Islet of Langerhans (tissue), 1 donor: ENCODE data around the gene CCDC24.

ENCODE experiments used
- FAIRE-seq: peaks from one replicate; lab custom pipeline; 2011; peaks lifted over from hg19 to GRCh38; lab: Jason Lieb, UNC

Gene CCDC24

GRCh38 chr1:43991476-43992231 lies at the start of gene CCDC24:
Gene CCDC24 (plus strand): TSS chr1:43991599. CDS start chr1:43991879, 280 bp downstream.
- FAIRE-seq: peak; percentile 17

DNA sequence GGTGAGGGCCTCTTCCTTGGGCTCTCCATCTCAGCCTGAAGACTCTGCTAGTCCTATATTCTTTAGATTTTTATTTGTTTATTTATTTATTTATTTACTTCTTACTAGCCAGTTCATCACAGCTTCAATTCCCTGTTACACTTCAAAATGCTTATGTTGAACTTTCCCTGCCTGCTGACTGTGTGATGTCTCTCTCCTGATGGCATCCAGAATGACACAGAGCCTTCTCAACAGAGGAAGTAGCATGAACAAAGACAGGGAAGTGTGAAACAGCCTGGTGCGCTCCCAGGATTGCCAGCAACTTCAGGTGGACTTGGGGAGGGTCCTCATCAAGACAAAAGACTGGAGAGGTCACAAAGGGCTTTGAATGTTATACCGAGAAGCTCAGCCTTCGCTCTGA lies 49.0 kb upstream of the CCDC24 start:
- no peak for FAIRE-seq

GRCh38 chr1:43944860-43945259 lies 46.5 kb upstream of the CCDC24 start:
- no peak for FAIRE-seq

DNA sequence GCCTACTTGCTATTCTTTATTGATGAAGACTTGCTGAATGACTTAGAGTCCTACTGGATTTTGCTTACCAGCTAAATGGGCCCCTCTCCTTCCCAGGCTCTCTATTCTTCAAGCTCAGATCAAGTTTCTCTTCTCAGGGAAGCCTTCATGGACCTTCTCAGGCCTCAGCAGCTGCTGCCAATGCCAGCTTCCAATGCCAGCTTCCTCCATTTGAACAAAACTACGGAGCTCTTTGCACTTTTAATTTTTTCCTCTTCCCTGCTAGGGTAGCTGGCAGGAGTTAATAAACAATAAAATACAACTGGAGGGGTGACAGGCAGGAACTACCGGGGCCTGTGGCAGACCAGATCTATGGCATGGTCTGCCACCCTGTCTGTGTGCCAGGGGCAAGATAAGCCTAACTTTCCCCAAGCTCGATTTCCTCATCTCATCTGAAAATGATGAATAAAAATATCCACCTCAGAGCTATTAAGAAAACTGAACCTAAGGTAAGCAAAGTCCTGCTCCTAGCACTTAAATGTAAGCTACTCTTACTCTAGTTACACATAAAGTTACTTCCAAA lies 45.6 kb upstream of the CCDC24 start:
- no peak for FAIRE-seq

DNA sequence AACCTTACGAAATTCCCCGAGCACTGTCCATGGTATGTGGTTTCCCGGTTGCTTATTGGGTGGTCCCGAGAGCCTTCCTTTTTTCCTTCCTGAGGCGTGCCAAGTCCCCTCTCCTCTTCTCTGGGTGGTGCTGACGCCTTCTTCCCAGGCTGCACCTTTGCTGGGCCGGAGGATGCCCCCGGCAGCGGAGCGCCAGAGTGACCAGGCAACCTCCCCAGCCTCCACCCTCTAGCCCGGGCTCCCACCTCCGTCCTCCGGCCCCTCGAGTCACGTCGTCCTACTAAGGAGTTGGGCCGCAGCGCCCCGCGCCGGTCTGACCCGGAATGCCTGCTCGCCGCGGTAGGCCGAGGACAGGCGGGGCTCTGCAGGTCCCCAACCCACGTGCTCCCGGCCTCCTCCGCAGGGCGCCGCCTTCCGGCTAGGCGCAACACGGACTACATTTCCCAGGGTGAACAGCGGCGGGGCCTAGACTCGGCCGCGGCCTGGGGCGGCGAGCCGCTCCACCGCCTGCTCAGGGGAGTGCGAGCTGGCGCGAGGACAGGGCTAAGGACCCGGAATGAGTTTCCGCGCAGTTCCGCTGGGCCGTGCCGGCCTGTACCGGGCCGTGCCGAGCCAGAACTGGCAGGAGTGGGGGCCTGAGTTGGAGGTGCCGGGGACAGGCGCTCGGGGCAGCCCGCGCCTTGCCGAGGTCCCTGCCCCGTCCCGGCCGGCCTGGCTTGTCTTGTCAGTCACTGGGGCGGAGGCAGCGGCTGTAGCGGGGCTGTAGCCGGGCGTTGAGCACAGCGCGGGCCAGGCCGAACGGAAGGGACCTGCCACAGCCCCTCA lies 45.0 kb upstream of the CCDC24 start, which contains the start of gene IPO13:
IPO13 (plus strand) TSS at position 715 of the 825 bp plus-strand sequence. CDS start 651 bp downstream, outside the sequence.
- FAIRE-seq: no peak

GRCh38 chr1:43947061-43947873 lies 44.1 kb upstream of the CCDC24 start:
- FAIRE-seq: no peak

DNA sequence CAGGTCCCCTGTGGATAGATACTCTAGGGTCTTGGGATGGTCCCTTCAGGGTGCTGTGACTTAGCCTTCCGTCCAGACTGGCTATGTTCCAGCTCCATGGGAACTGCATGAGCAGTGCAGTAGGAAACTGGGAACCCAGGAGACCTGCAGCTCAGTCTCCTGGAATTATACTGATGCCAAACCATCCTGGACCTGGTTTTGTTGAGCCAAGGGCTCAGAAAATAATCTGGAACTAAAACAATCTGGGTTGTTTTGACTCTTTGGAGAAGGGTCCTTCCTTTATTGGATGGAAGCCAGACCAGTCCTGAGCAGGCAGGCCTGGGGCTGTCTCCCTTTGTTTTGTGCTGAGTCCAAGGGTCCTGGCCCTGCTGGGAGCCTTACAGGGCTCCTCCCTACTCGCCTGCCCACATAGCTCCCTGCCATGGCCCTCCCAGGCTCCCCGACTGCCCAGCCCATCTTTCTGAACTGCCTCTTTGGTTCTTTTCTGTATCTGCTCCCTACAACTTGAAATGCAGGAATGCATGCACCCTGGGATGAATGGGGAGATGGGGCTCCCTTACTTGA lies 43.4 kb upstream of the CCDC24 start:
- no peak for FAIRE-seq

- no peak for FAIRE-seq
Observed at GRCh38 chr1:43949678-43950077, 41.7 kb upstream of the CCDC24 start.

DNA sequence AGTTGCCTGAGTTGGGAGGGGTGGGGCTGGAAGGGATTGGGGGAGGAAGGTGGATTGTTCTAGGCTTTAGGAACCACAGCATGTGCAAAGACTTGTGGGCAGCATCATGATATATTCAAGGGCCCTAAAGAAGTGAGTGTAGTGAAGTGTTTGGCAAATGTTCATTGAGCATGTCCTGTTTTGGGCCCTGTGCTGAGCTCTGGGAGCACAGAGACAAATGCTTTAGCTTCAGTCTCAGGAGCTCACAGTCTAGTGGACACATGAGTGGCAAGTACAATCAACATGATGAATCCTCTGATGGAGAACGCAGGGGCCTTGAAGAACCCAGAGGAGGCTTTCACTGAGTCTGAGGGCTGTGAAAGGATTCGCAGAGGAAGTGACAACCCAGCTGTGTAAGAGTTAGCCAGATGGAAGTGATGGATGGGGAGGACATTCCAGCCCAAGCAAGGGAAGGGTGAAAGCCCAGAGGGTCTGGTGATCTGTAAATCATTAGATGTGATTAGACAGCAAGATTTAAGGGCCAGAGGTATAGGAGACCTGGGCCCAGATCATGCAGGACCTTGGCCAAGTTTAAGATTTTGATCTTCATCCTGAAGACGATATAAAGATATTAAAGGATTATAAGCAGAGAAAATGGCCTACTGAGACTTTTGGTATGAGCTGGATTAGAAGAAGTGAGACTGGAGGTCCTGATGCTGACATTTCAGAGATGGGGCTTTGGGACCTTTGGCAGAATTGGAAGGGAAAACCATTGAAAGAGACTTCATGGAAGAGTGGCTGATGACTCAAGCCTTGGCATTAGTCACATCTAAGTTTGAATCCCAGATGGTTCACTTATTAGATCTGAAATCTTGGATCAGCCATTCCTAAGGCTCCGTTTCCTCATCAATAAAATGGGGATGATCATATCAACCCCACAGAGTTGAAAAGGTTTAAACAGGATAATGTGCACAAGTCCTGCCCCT lies 40.1 kb upstream of the CCDC24 start:
- no peak for FAIRE-seq

DNA sequence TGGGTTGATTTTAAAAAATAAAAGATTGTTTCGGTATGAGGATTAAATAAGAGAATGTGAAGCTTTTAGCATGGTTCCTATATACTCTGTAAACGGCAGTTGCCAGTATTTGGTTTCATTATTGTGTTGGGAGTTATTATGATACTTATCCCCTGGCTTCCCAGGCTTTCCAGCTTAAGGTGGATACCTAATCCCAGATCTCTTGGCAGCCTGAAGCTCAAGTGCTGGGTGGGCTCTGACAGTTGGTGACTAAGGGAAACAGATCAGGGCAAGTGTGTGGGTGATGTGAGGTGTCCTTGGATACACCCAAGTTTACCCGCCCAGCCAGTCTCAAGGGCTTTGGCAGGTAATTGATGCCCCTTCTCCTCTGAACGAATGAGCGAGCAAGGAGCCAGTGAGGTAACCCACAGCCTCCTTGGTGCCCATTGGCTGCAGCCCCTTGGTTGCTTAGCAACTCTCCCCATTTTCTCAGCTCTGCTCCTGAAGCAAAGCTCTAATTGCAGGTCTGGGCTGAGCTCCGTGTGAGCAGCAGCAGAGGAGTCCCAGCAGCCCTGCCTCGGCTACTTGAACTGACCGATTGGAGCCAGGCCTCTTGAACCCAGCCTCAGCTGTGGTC lies 38.6 kb upstream of the CCDC24 start:
- peak; percentile 93 for FAIRE-seq

GRCh38 chr1:43953361-43953760 lies 38.0 kb upstream of the CCDC24 start:
- no peak for FAIRE-seq

GRCh38 chr1:43954036-43954435 lies 37.4 kb upstream of the CCDC24 start:
- no peak for FAIRE-seq

DNA sequence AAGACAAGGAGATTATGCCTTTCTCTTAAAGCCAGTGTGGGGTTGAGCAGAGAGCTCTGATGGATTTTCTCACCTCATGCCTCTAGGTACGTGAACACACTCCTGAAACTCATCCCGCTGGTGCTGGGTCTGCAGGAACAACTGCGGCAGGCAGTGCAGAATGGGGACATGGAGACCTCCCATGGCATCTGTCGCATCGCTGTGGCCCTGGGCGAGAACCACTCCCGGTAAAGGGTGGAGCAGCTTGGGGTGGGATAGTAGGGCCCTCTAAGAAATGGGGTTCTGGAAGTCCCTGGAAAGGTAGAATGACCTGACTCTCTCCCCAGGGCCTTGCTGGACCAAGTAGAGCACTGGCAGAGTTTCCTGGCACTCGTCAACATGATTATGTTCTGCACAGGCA lies 35.2 kb upstream of the CCDC24 start:
- no peak for FAIRE-seq

DNA sequence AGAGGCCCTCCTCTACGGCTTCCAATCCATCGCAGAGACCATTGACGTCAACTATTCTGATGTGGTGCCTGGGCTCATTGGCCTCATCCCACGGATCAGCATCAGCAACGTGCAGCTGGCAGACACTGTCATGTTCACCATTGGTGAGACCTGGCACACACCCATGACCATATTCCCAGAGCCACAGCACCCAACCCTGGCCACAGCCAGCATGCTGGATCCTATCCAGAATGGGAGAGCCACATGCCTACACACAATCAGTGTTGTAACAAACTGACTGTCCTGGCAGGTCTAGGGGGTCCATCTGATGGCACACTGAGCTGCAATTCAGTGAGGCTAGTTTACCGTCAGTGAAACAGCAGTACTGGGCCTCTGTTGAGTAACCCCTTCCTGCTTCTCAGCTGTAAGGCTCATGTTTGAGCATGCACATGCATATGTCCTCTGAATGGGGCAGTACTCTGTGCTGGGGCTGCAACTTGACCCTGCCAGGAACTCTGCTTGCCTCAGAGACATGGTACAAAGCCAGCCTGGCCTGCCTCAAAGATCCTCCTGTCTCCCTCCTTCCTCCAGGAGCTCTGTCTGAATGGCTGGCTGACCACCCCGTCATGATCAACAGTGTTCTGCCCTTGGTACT lies 33.9 kb upstream of the CCDC24 start:
- FAIRE-seq: no peak

DNA sequence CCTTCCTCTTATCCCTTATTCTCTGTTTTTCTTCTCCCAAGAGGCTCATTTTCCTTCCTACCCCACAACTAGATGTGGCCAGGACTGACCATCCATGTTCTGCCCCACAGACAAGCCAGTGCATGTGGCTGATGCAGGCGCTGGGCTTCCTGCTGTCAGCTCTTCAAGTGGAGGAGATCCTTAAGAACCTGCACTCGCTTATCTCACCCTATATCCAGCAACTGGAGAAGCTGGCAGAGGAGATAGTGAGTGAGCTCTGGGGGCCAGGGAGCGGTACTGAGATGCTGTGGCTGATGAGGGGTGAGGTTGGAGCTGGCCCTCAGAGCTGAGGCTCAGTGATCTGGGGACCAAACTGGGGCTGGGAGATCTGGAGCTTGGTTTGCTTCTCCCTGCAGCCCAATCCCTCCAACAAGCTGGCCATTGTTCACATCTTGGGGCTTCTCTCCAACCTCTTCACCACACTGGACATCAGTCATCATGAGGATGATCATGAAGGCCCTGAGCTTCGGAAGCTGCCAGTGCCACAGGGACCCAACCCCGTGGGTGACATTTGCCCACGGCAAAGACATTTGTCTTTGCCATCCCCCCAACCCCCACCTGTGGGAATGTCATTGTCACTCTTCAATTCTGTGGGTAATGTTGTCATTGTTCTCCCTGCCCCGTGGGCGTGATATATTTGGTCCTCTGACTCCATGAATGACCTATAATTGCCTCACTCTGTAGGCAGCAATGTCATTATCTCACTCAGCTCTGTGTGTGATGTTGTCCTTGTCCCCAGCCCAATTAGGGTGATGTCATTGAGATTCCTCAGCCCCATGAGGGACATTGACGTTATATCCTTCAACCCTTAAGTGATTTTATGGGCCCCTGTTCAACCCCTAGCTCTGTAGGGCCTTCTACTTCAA lies 32.8 kb upstream of the CCDC24 start:
- no peak for FAIRE-seq

GRCh38 chr1:43960798-43961197 lies 30.6 kb upstream of the CCDC24 start:
- FAIRE-seq: no peak

DNA sequence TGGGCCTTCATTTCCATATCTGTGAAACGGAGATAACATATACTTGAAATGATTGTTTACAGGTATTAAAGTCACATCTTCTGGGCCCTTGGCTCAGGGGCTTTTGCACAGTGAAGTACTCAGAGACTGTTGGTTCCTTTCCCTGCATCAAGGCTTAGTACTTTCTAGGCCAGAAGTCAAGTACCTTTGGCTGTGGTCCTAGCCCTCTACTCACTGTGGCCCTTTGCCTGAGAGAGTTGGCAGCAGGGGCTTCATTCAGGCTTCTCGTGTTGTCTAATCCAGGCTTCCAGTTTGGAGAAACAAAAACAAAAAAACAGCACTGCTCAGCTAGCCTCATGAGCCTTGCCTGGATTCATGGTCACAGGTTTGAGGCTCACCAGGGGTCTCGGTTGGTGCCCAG lies 29.7 kb upstream of the CCDC24 start:
- FAIRE-seq: no peak

DNA sequence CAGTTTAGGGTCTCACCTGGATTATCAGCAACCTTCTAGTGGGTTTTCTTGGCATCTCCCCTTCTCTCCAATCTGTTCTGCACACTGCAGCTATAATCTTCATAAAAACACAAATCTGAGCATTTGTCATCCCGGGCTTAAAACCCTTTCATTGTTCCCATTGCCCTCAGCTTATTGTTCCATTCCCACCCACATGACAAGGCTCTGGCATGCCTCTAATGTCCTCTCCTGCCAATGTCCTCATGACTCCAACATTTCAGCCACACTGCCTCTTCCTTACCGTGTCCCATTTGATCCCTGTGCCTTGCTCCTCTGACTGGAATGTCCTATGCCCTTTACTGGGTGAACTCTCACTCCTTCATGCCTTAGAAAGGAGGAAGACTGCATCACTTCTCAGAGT lies 29.1 kb upstream of the CCDC24 start:
- FAIRE-seq: no peak

- no peak for FAIRE-seq
Observed at GRCh38 chr1:43963006-43963405, 28.4 kb upstream of the CCDC24 start.
